ENCODE data around the gene PTPRN2.
"Not testable (repeated sequence)": the region's sequence is repeated elsewhere in the genome, so short reads cannot be mapped to it uniquely, and the experiment has no call there.

PTPRN2 gene

DNA sequence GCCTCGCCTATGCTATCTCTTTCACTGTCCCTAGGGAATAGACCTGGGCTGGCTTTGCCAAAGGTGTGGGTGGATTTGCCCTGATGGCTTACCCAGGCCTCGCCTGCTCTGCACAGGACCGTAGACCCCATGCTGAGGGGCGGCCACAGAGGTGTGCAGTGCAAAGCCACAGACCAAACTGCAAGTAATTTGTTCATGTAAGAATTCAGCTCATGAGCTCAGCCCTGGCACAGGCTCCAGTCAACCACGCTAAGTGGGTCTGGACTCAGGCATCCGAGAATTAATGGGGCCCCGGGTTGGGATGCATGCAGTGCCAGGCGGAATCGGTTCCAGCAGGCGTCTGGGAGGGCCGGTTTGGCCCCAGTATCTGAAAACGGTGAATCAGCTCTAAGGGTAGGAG lies 805.6 kb downstream of the PTPRN2 start:
- H3K4me3 ChIP-seq (ENCODE audit: low read length) = no peak overlapping the region
- DNase-seq (ENCODE audit: low read depth) = no peak
- TF ChIP-seq, protein P1, sequence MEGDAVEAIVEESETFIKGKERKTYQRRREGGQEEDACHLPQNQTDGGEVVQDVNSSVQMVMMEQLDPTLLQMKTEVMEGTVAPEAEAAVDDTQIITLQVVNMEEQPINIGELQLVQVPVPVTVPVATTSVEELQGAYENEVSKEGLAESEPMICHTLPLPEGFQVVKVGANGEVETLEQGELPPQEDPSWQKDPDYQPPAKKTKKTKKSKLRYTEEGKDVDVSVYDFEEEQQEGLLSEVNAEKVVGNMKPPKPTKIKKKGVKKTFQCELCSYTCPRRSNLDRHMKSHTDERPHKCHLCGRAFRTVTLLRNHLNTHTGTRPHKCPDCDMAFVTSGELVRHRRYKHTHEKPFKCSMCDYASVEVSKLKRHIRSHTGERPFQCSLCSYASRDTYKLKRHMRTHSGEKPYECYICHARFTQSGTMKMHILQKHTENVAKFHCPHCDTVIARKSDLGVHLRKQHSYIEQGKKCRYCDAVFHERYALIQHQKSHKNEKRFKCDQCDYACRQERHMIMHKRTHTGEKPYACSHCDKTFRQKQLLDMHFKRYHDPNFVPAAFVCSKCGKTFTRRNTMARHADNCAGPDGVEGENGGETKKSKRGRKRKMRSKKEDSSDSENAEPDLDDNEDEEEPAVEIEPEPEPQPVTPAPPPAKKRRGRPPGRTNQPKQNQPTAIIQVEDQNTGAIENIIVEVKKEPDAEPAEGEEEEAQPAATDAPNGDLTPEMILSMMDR (conservative IDR thresholded peaks at IDR 0.05; ENCODE audit: low read length) = no peak

DNA sequence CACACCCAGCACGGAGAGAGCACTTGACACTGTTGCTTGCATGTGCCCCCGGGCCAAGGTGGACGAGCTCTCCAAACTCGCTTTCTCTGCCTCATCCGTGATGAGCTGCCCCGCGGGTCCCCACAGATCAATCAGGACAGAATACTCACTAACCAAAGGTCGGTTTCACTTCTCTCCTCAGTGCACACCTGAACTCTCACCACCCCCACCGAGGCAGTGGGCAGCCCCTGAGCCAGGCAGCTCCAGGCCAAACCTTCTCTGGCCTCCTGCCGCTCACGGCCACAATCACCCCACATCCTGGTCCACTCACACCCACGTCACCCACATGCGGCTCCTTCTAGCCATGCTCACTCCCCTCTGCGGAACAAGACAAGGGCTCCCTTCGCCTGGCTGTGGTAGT lies 806.9 kb downstream of the PTPRN2 start:
- TF ChIP-seq, protein P1 (conservative IDR thresholded peaks at IDR 0.05; ENCODE audit: low read length) = no peak

GRCh38 chr7:157780312-157780711 lies 807.3 kb downstream of the PTPRN2 start:
- no peak overlapping the region for H3K4me3 ChIP-seq (ENCODE audit: low read length)
- TF ChIP-seq, protein P1 (conservative IDR thresholded peaks at IDR 0.05; ENCODE audit: low read length) = no peak
- DNase-seq (ENCODE audit: low read depth) = no peak

More for the DNA sequence above, 806.9 kb downstream of the PTPRN2 start:
- no peak overlapping the region for H3K4me3 ChIP-seq (ENCODE audit: low read length)
- no peak for DNase-seq (ENCODE audit: low read depth)

GRCh38 chr7:157779206-157779605 lies 808.4 kb downstream of the PTPRN2 start:
- TF ChIP-seq, protein P1 (conservative IDR thresholded peaks at IDR 0.05; ENCODE audit: low read length) = no peak
- H3K4me3 ChIP-seq (ENCODE audit: low read length) = no peak overlapping the region
- DNase-seq (ENCODE audit: low read depth) = no peak

- not testable (repeated sequence) for DNase-seq (ENCODE audit: low read depth); H3K4me3 ChIP-seq (ENCODE audit: low read length)
Observed at GRCh38 chr7:157777194-157777762, 810.3 kb downstream of the PTPRN2 start.

DNA sequence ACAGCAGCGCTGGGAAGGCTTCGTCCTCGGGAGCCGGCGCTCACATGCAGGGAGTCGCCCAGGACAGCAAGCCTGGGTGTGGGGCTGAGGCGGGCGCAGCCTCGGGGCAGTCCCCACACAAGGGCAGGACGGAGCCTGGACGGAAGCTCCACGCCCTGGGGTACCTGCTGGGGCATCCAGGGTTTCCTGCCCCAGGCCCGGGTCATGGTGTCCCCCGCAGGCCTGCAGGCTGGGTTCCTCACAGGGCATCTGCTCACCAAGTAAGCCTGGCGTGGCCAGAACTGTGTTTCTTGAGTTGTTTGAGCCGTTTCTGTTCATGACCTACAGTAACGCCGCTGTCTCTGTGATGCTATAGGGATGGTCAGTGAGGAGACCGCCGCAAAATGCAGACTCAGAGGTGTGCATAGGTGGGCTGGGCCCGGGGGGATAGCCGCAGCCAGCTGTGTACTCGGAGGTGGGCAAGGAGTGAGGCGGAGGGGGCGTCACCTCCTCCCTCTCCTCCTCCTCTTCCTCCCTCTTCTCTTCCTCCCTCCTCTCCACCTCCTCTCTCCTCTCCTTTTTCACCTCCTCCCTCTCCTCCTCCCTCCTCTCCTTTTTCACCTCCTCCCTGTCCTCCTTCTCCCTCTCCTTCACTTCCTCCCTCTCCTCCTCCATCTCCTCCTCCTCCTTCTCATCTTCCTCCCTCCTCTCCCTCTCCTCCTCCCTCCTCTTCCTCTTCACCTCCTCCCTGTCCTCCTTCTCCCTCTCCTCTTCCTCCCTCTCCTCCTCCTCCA lies 811.9 kb downstream of the PTPRN2 start:
- no peak for DNase-seq (ENCODE audit: low read depth)
- H3K4me3 ChIP-seq (ENCODE audit: low read length) = no peak overlapping the region
- TF ChIP-seq, protein P1 (conservative IDR thresholded peaks at IDR 0.05; ENCODE audit: low read length) = no peak

DNA sequence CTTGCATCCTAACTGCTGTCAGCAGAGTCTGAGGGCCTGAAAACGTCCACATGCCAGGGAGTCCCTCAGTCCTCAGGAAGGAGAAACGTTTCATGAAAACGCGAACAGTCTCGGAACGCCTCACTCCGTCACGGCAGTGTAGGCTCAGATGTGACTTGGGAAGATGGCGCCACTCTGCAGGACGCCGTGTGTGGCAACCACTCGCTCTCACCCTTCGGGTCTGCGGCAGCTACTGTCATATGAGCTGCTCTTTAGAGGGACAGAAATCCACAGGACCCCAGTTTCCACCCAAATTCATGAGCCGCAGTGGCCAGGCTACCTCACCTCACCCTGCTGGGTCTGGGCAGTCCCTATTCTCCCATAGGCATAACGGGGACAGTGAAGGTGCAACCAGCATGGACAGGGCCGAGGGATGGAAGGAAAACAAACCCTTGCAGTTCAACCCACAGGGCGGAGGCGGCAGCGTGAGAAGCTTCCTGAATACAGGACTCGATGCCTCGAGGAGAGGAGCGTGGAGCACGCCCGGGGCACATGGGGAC lies 812.5 kb downstream of the PTPRN2 start:
- no peak for DNase-seq (ENCODE audit: low read depth)
- H3K4me3 ChIP-seq (ENCODE audit: low read length) = no peak overlapping the region
- TF ChIP-seq, protein P1 (conservative IDR thresholded peaks at IDR 0.05; ENCODE audit: low read length) = no peak

All from AG10803 (cell line).